ENCODE measurements around the gene ACOT12.

- TF ChIP-seq CTCF (IDR thresholded peaks at IDR 0.05) (no peak), EZH2 (IDR thresholded peaks at IDR 0.05; ENCODE audit: borderline replicate concordance, insufficient read depth, low read depth, low read length, poor library complexity, severe bottlenecking) (no peak)
Measured at GRCh38 chr5:81303563-81303962, 90.4 kb downstream of the ACOT12 start.
